ENCODE measurements around the gene TIMM21.

DNA sequence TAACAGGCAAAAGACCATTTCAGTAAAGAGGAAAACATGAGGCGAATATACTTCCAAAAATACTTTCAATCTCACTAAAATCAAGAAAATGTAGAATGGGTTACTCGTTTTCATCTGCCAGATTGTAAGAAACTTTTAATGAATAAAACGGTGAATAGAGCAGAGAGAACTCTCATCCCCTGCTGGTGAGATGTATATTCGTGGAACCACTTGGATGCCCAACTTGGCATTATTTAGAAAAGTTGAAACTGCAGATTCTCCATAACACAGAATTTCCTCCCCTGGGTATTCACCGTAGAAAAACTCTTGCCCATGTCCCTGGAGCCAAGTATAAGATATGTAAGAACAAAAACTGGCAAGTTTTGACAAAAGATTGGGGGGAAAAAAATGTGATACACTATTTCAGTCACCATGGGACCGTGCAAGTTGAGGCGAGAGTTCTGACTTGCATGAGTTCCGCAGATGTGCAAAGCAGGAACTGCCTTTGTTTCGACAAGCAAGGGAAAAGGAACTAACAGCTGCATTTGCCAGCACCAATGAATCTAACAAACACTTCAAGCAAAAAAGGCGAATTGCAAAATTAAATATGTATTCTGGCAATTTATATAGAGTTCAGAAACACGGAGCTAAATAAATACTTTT lies 14.8 kb downstream of the TIMM21 start:
- TF ChIP-seq POLR2A (IDR thresholded peaks at IDR 0.05; ENCODE audit: low read depth, low read length) (no peak), TAF1 (IDR thresholded peaks at IDR 0.05; ENCODE audit: low read depth, low read length) (no peak), POLR2AphosphoS5 (IDR thresholded peaks at IDR 0.05; ENCODE audit: low read depth, low read length) (no peak), SPI1 (IDR thresholded peaks at IDR 0.05; ENCODE audit: low read depth, low read length) (peak; percentile 54; the same call in 1 of the 2 replicates), PAX5 (IDR thresholded peaks at IDR 0.05; ENCODE audit: insufficient read depth, low read length, severe bottlenecking) (no peak), POU2F2 (IDR thresholded peaks at IDR 0.05; ENCODE audit: low read depth, low read length) (no peak)

Data from GM12891 (cell line).